Stromal cell of bone marrow (primary cell): ENCODE results near the gene MEMO1.
"Not testable (repeated sequence)": the region's sequence is repeated elsewhere in the genome, so short reads cannot be mapped to it uniquely, and the experiment has no call there.

ENCODE experiments used
- DNase-seq: peaks from one replicate; pipeline ENCODE4 v3.0.0-alpha.2; 2012; ENCODE audit warnings: low read depth

Gene MEMO1

DNA sequence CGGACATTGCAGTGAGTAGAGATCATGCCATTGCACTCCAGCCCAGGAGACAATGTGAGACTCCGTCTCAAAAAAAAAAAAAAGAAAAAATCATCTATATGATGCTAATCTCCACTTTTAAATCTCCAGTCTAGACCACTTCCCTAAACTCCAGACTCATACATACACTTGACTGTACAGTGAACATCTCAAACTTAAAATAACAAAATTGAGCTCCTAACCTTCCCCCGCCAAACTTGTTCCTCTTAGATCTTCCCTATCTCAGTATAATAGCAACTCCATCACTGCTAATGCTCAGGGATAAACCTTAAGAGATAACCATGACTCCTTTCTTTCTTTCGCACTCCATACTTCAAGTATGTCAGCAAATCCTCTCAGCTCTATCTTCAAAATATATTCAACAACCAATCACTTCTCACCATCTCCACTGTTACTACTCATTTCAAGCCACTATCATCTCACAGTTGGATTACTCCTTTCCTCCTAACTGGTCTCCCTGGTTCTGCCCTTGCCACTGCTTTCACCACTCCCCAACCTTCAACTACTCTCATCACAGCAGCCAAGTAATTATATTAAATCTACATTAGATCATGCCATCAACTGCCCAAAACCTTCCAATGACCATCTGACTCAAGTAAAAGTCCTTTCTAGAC is 12.0 kb downstream of the MEMO1 start:
- no peak for DNase-seq

GRCh38 chr2:31997653-31998052 is 13.2 kb downstream of the MEMO1 start:
- no peak for DNase-seq

GRCh38 chr2:31996571-31997150 is 14.1 kb downstream of the MEMO1 start:
- no peak for DNase-seq

DNA sequence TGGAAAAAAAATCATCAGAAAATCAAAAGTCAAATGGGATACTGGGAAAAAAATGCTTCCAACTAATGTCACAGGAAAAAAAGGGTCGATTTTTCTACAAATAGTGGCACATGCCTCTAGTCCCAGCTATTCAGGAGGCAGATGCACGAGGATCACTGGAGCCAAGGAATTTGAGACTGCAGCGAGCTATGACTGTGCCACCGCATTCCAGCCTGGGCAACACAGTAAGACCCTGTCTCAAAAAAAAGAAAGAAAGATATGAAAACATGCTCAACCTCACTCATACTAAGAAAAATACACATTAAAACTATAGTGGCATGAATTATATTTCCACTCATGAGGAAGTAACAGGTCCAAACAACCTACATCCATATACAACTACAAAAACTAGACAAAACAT is 17.9 kb downstream of the MEMO1 start:
- DNase-seq, result no peak

GRCh38 chr2:31992025-31992579 is 18.7 kb downstream of the MEMO1 start:
- DNase-seq, result no peak

DNA sequence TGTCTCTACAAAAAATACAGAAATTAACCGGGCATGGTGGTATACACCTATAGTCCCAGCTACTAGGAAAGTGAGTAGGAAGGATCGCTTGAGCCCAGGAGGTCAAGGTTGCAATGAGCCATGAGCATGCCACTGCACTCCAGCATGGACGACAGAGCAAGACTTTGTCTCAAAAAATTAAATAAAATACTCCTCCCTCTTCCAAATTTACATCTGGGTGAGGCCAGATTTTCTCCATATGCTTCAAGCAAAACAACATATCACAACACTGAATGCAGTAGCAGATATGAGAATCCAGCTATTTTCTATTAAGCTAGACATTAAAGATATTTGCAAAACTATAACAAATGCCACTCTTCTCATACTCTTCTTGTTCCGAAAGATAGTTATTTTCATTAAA is 20.9 kb downstream of the MEMO1 start:
- no peak for DNase-seq

DNA sequence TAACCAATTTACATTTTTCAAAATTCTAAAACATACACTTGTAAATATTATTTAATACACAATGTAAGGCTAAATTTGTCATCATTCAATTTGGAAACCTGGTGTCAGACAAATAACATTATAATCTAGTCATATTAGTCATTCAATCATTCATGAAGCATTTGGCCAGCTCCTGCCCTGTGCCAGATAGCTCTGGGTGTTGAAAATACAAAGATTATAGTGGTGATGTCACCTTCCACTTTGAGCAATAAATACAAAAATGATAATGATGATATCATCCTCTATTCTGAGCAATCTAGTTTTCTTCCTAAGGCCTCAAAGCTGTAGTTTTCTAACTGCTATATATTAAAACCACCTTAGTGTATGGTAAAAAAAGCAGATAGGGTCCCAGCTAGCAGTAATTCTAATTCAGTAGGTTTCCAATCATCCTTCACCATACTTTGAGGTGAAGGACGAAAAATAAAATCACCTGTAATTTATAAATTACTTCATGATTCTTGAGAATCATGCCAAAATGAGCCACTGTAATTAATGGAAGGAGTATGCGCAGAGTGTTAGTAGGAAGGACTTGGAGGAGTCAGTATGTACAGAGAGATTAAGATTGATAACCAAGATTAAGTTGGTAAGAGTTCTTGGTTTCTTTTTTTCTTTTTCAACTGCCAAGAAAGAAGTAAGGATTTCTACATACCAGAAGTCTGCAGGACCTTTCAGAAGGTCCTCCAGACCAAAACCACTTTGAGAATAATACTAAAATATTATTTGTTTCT is 23.2 kb downstream of the MEMO1 start:
- DNase-seq, result peak; percentile 62

GRCh38 chr2:31986906-31987305 is 23.9 kb downstream of the MEMO1 start:
- DNase-seq, result no peak

DNA sequence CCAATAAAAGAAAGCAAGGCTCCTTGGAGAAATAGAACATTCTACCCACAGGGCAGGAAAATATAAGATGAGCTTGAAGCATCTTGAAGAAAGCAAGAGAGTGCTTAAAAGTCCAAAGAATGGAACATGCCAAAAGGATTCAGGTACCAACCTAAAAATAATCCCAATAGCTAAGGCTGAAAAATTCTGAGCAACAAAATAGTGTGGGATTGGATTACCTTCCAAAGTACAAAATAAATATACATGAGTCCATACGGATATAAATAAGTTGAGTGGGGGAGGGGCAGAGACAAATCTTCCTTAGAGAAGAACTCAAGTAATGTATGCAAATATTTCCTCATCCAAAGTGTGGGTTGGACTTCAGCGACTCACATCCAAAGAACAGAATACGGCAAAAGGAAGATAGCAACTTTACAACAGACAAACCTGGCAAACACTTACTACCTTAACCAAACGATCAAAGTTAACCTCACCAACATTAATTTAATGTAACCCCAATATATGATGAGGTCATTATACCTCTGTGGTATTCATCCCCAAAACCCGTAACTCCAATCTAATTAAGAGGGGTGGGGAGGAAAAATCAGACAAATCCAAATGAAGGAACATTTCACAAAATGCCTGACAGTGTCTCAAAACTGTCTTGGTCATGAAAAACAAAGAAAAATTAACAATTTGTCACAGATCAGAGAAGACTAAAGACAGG is 26.9 kb downstream of the MEMO1 start:
- DNase-seq, result no peak

GRCh38 chr2:31980674-31981356 is 30.0 kb downstream of the MEMO1 start:
- no peak for DNase-seq

GRCh38 chr2:31979956-31980355 is 30.9 kb downstream of the MEMO1 start:
- DNase-seq, result peak; percentile 34

GRCh38 chr2:31979018-31979417 is 31.8 kb downstream of the MEMO1 start:
- no peak for DNase-seq

GRCh38 chr2:31978436-31978835 is 32.4 kb downstream of the MEMO1 start:
- no peak for DNase-seq

- no peak for DNase-seq
Observed at GRCh38 chr2:31973665-31974064, 37.1 kb downstream of the MEMO1 start.

DNA sequence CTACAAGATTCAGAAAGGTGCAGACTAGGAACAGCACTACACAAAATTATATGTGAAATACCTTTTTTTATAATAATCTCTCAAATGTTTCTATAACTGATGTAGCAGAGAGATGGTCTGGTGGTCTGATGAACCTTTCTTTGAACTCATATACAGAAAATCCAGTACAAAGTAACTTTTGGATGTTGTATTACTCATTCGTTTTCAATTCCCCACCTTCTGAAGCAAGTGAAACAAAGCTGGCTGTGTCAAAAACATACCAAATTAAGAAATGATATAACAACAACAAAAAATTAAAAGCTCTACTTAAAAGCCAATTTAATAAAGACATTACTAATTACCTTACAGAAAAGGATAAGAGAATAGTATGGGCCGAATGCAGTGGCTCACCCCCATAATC is 38.7 kb downstream of the MEMO1 start:
- no peak for DNase-seq

DNA sequence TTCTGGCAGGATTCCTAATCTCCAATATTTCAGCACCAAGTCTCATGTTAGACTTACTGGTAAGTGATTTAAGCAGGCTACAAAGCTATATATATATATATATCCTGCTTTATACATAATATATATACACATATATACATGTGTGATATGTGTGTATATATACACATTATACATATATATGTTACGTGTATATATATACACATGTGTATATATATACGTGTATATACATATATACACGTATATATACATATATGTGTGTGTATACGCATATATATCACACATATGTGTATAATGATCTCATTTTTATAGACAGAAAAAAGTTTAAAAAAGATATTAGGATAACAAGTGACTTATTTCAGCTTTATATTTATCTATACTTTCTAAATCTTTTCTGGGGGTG is 41.6 kb downstream of the MEMO1 start:
- no peak for DNase-seq

- no peak for DNase-seq
Observed at GRCh38 chr2:31967790-31968189, 43.0 kb downstream of the MEMO1 start.

- DNase-seq, result not testable (repeated sequence)
Observed at GRCh38 chr2:31966402-31966801, 44.4 kb downstream of the MEMO1 start.

DNA sequence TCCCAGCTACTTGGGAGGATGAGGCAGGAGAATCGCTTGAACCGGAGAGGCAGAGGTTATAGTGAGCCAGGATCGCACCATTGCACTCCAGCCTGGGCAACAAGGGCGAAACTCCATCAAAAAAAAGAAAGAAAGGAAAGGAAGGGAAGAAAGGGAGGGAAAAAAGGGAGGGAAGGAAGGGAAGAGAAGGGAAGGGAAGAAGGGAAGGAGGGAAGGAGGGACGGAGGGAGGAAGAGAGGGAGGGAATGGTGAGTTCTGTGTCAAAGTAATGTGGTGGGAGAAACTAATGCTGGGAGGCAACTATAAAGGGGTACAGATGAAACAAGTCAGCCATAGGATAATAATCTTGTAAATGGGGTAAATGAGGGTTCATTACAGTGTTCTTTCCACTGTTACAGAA is 45.7 kb downstream of the MEMO1 start:
- no peak for DNase-seq

DNA sequence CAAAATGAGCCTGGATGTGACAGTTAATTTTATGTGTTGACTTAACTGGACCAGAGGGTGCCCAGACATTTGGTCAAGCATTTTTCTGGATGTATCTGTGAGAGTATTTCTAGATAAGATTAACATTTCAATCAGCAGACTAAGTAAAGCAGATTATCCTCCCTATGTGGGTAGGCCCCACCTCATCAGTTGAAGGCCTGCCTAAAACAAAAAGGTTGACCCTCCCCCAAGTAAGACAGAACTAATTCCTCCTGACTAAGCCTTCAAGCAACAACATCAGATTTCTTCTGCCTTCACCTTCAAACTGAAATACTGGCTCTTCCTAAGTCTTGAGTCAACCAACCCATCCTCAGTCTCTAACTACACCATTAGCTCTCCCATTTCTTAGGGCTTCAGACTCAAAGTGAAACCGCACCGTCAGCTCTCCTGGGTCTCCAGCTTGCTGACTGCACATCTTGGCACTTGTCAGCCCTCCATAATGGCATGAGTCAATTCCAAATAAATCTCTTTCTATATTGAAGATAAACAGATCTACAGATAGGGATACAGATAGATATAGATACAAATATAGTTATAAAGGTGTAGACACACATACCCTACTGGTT is 47.9 kb downstream of the MEMO1 start:
- DNase-seq, result peak; percentile 23

GRCh38 chr2:31958140-31958717 is 52.6 kb downstream of the MEMO1 start:
- no peak for DNase-seq
